SK-N-MC (cell line): ENCODE data around the gene CCNL1.
"Not testable (repeated sequence)": the region's sequence is repeated elsewhere in the genome, so short reads cannot be mapped to it uniquely, and the experiment has no call there.

Source experiments
- EZH2 ChIP-seq: fragments of 200-600 bp; sonication (generic); IDR thresholded peaks from one replicate; pipeline ENCODE4 v1.6.1; 2017; ENCODE audit warnings: antibody characterized with exemption
- POLR2AphosphoS5 ChIP-seq: IDR thresholded peaks from 2 replicates; pipeline ENCODE4 v1.6.1; 2012; ENCODE audit warnings: mild to moderate bottlenecking, low read depth, low read length, borderline replicate concordance

DNA sequence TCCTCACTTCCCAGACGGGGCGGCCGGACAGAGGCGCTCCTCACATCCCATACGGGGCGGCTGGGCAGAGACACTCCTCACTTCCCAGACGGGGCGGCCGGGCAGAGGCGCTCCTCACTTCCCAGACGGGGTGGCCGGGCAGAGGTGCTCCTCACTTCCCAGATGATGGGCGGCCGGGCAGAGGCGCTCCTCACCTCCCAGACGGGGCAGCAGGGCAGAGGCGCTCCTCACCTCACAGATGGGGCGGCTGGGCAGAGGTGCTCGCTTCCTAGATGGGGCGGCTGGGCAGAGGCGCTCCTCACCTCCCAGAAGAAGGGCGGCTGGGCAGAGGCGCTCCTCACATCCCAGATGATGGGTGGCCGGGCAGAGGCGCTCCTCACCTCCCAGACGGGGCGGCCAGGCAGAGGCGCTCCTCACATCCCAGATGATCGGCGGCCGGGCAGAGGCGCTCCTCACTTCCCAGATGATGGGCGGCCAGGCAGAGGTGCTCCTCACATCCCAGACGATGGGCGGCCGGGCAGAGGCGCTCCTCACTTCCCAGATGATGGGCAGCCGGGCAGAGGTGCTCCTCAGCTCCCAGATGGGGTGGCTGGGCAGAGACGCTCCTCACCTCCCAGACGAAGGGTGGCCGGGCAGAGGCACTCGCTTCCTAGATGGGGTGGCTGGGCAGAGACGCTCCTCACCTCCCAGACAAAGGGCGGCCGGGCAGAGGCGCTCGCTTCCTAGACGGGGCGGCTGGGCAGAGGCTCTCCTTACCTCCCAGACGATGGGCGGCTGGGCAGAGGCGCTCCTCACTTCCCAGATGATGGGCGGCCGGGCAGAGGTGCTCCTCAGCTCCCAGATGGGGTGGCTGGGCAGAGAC, 18.8 kb upstream of the CCNL1 start:
- TF ChIP-seq POLR2AphosphoS5, EZH2: not testable (repeated sequence)
